Tibial nerve (tissue), 4 donors: ENCODE measurements around the gene OSBPL6. TPM values are rescaled to one million over a fixed set of nuclear protein-coding genes. Genes with fewer than 3 reads are reported as not detected.

Source experiments
- DNase-seq, 2 donors: peaks; one replicate each; pipeline ENCODE4 v3.0.0-alpha.2; 2019; ENCODE audit warnings: low spot score in 2 of 2
- H3K27ac ChIP-seq, 4 donors: fragments of 200-600 bp; sonication (generic) in 3 of 4; one replicate each; pipeline ENCODE4 v1.5.1; 2017 to 2019; ENCODE audit warnings: mild to moderate bottlenecking in 1 of 4
- H3K27me3 ChIP-seq, 2 donors: fragments of 200-600 bp; sonication (generic) in 1 of 2; one replicate each; pipeline versions ENCODE4 v1.5.1 to v1.6.0; 2017 to 2019
- H3K36me3 ChIP-seq, 3 donors: fragments of 200-600 bp; sonication (generic); one replicate each; pipeline ENCODE4 v1.5.1; 2018 to 2019
- H3K4me1 ChIP-seq, 4 donors: fragments of 200-600 bp; sonication (generic) in 3 of 4; one replicate each; pipeline ENCODE4 v1.5.1; 2017 to 2019
- H3K4me3 ChIP-seq, 4 donors: fragments of 200-600 bp; sonication (generic) in 3 of 4; one replicate each; pipeline ENCODE4 v1.5.1; 2017 to 2019; ENCODE audit warnings: mild to moderate bottlenecking in 1 of 4, moderate library complexity in 1 of 4
- H3K9me3 ChIP-seq, 4 donors: fragments of 200-600 bp; sonication (generic) in 3 of 4; one replicate each; pipeline ENCODE4 v1.5.1; 2017 to 2019
- EP300 ChIP-seq, 2 donors: sonication (generic); formaldehyde crosslinking; IDR thresholded peaks; one replicate each; pipeline ENCODE4 v1.6.1; 2017; ENCODE audit warnings: antibody characterized with exemption in 2 of 2, mild to moderate bottlenecking in 1 of 2
- POLR2A ChIP-seq, 2 donors: fragments of 450-650 bp; IDR thresholded peaks; one replicate each; pipeline ENCODE4 v1.6.1; 2017; ENCODE audit warnings: antibody characterized with exemption in 2 of 2, mild to moderate bottlenecking in 2 of 2, moderate library complexity in 2 of 2
- WGBS, 2 donors: methylation state at CpG; one replicate each; pipeline ENCODE4 v1.1.5; 2018; 5-methylcytosine and 5-hydroxymethylcytosine counted together
- total RNA-seq, 4 donors: library from RNA; depleted of rRNA; stranded (reverse); fragments of >200 nt; gene quantifications; one replicate each; pipeline ENCODE4 v1.1.0, GENCODE V29; 2016
- TF ChIP-seq, protein P1 (sequence below), 5 experiments: fragments of 200-600 bp in 3 of 5; fragments of 450-650 bp in 2 of 5; sonication (generic) in 3 of 5; IDR thresholded peaks; one replicate each; pipeline ENCODE4 v1.5.1; 2016 to 2019; ENCODE audit warnings: antibody characterized with exemption in 5 of 5, mild to moderate bottlenecking in 3 of 5, moderate library complexity in 2 of 5

OSBPL6 gene
- total RNA-seq, 4 donors from 2014 or later = 0.66 to 3.1 (median 1.6) TPM

DNA sequence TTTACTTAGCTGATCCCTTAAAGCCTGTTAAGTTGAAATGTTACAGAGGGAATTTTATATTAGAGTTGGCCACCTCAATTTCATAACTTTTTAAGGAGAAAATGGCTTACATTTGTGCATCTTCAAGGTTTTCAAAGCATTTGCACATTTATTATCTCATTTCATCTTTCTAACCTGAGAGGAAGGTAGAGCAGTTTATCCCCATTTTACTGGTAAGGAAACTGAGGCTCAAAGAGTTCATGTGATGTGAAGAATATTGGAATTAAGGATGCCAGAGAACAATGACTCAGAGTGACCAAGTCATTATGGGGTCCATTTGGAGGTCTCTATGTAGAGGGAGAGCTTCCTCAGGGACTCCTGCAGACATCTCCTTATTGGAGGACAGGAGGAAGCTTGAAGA, 221.7 kb downstream of the OSBPL6 start:
- H3K4me1 ChIP-seq = peaks cover 0 to 13% (median 5%) of the 10 kb centered on the region in 4 donors
- H3K4me3 ChIP-seq = no peak overlapping the region
- H3K27ac ChIP-seq = no peak overlapping the region
- H3K27me3 ChIP-seq = no peaks in the 10 kb centered on the region
- no peak for TF ChIP-seq EP300 (IDR thresholded peaks at IDR 0.05)
- no peak for TF ChIP-seq POLR2A (IDR thresholded peaks at IDR 0.05)
- TF ChIP-seq, protein P1, sequence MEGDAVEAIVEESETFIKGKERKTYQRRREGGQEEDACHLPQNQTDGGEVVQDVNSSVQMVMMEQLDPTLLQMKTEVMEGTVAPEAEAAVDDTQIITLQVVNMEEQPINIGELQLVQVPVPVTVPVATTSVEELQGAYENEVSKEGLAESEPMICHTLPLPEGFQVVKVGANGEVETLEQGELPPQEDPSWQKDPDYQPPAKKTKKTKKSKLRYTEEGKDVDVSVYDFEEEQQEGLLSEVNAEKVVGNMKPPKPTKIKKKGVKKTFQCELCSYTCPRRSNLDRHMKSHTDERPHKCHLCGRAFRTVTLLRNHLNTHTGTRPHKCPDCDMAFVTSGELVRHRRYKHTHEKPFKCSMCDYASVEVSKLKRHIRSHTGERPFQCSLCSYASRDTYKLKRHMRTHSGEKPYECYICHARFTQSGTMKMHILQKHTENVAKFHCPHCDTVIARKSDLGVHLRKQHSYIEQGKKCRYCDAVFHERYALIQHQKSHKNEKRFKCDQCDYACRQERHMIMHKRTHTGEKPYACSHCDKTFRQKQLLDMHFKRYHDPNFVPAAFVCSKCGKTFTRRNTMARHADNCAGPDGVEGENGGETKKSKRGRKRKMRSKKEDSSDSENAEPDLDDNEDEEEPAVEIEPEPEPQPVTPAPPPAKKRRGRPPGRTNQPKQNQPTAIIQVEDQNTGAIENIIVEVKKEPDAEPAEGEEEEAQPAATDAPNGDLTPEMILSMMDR (IDR thresholded peaks at IDR 0.05) = no peak
- no peaks in the 10 kb centered on the region for H3K9me3 ChIP-seq
- no peak for DNase-seq
- peaks cover 0 to under 1% (median 0%) of the 10 kb centered on the region in 3 donors for H3K36me3 ChIP-seq

DNA sequence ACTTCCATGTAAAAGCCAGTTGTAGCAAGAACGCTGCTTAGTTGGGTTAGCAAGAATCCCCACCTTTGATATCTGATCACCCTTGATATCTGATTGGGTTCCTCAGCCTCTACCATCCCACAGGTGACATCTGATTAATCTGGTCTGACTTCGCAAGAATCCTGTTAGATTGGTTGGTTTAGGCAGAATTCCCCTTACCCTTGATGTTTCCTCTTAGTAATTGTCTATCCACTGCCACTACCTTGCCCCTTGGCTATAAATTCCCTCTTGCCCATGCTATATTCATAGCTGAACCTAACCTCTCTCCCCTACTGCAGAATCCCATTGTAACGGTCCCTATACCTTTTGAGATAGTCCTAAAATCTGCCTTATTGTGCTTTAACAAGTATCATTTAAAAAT, 223.6 kb downstream of the OSBPL6 start:
- TF ChIP-seq EP300 (IDR thresholded peaks at IDR 0.05) (no peak), POLR2A (IDR thresholded peaks at IDR 0.05) (no peak)
- TF ChIP-seq, protein P1 (IDR thresholded peaks at IDR 0.05) = no peak
- H3K9me3 ChIP-seq = no peaks in the 10 kb centered on the region
- no peak overlapping the region for H3K4me3 ChIP-seq
- 90 to 94% methylated on average over 3 of the region's 3 CpGs for WGBS, 2 donors
- no peaks in the 10 kb centered on the region for H3K27me3 ChIP-seq
- DNase-seq = no peak
- H3K4me1 ChIP-seq = peaks cover 0 to 13% (median 5%) of the 10 kb centered on the region in 4 donors
- no peak overlapping the region for H3K27ac ChIP-seq
- H3K36me3 ChIP-seq = peaks cover 0 to 18% (median 0%) of the 10 kb centered on the region in 3 donors

DNA sequence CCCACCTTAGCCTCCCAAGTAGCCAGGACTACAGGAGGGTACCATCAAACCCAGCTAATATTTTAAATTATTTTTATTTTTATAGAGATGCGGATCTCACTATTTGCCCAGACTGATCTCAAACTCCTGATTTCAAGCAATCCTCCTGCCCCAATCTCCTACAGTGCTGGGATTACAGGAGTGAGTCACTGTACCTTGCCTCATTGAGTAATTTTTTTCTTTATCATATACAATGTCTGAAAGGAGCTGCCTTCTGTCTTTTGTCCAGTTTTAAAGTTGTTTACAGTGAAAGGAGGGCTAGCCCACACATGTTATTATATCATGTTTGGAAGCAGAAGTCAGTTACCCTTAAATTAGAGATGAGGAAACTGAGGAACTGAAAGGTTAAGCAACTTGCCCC, 224.1 kb downstream of the OSBPL6 start:
- TF ChIP-seq EP300 (IDR thresholded peaks at IDR 0.05) (no peak), POLR2A (IDR thresholded peaks at IDR 0.05) (no peak)
- TF ChIP-seq, protein P1 (IDR thresholded peaks at IDR 0.05) = no peak
- Histone ChIP-seq H3K9me3 (no peaks in the 10 kb centered on the region), H3K27ac (no peak overlapping the region), H3K36me3 (peaks cover 0 to 23% (median 0%) of the 10 kb centered on the region in 3 donors), H3K27me3 (no peaks in the 10 kb centered on the region), H3K4me3 (no peak overlapping the region), H3K4me1 (peaks cover 0 to 13% (median 5%) of the 10 kb centered on the region in 4 donors)
- DNase-seq = no peak
- WGBS, 2 donors = 90 to 100% methylated on average over 1 of the region's 1 CpG

DNA sequence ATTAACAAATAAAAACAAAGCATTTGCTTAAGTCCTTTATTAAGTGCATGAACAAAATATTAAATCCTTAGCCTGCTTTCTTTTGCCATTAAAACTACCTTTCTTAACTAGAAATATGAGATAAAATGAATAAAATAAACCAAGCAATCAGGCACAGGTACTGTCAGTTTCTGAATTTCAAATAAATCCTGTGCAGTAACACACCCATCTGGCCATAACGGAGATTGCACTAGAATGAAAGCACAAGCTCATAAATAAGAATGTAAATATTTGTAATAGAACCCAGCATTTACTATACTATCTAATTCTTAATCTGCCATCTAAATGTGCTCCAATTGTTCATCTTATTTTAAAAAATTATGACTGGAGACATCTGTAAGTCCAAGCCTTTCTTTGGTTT, 224.8 kb downstream of the OSBPL6 start:
- H3K27me3 ChIP-seq = no peaks in the 10 kb centered on the region
- TF ChIP-seq, protein P1 (IDR thresholded peaks at IDR 0.05) = no peak
- 40 to 49% methylated on average over 1 of the region's 1 CpG for WGBS, 2 donors
- H3K27ac ChIP-seq = no peak overlapping the region
- H3K4me3 ChIP-seq = no peak overlapping the region
- no peak for DNase-seq
- peaks cover 0 to 25% (median 0%) of the 10 kb centered on the region in 3 donors for H3K36me3 ChIP-seq
- H3K4me1 ChIP-seq = peaks cover 0 to 13% (median 5%) of the 10 kb centered on the region in 4 donors
- no peaks in the 10 kb centered on the region for H3K9me3 ChIP-seq

DNA sequence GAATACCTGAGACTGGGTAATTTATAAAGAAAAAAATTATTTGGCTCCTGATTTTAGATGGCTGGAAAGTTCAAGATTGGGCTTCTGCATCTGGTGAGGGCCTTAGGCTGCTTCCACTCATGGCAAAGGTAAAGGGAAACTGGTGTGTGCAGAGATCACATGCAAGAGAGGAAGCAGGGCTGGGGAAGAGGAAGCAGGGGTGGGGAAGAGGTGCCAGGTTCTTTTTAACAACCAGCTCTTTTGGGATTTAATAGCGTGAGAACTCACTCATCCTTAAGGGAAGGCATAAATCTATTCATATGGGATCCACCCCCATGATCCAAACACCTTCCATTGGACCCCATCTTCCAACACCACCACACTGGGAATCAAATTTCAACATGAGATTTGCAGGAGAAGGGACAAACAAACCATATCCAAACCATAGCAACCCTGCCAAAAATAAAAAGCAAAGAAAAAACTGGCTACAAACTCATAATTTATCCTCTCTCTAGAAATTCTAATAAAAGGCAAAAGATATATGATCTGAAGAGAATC, 226.2 kb downstream of the OSBPL6 start:
- no peaks in the 10 kb centered on the region for H3K27me3 ChIP-seq
- no peak for DNase-seq
- peaks cover 0 to 4% (median under 1%) of the 10 kb centered on the region in 4 donors for H3K4me1 ChIP-seq
- H3K27ac ChIP-seq = no peak overlapping the region
- peaks cover 0 to 7% (median 0%) of the 10 kb centered on the region in 4 donors for H3K9me3 ChIP-seq
- WGBS, 2 donors = 38 to 40% methylated on average over 1 of the region's 1 CpG
- TF ChIP-seq EP300 (IDR thresholded peaks at IDR 0.05) (no peak), POLR2A (IDR thresholded peaks at IDR 0.05) (no peak)
- TF ChIP-seq, protein P1 (IDR thresholded peaks at IDR 0.05) = no peak
- peaks cover 0 to 30% (median 0%) of the 10 kb centered on the region in 3 donors for H3K36me3 ChIP-seq
- H3K4me3 ChIP-seq = no peak overlapping the region
